KOPT-K1 (cell line): ENCODE results near the gene ARHGAP25.
A peak's percentile ranks its signal among the peaks of the same experiment; 100 is the strongest.

Source experiments
- H3K27ac ChIP-seq: fragments of 200-600 bp; sonication (generic); 2 replicates; pipeline ENCODE4 v1.5.1; 2016; ENCODE audit warnings: antibody characterized with exemption, mild to moderate bottlenecking, low read depth, low read length; ENCODE audit not compliant: poor library complexity, severe bottlenecking
- H3K36me3 ChIP-seq: fragments of 200-600 bp; sonication (generic); 2 replicates; pipeline ENCODE4 v1.5.1; 2017; ENCODE audit warnings: antibody characterized with exemption, mild to moderate bottlenecking, low read length, moderate library complexity; ENCODE audit not compliant: insufficient read depth
- H3K9me3 ChIP-seq: fragments of 200-600 bp; sonication (generic); 2 replicates; pipeline ENCODE4 v1.5.1; 2017; ENCODE audit warnings: antibody characterized with exemption, low read length, mild to moderate bottlenecking; ENCODE audit not compliant: insufficient read depth, poor library complexity, severe bottlenecking

ARHGAP25 gene

GRCh38 chr2:68727683-68728375 is 6.8 kb upstream of the ARHGAP25 start:
- Histone ChIP-seq H3K36me3 (no peaks in the 10 kb centered on the region), H3K9me3 (no peaks in the 10 kb centered on the region), H3K27ac (peak overlapping the region; percentile 93)

- no peak overlapping the region for H3K27ac ChIP-seq
- H3K36me3 ChIP-seq: no peaks in the 10 kb centered on the region
- no peaks in the 10 kb centered on the region for H3K9me3 ChIP-seq
These were observed 3.8 kb upstream of the ARHGAP25 start for GRCh38 chr2:68730828-68731227.

GRCh38 chr2:68732036-68732932 is 2.3 kb upstream of the ARHGAP25 start:
- Histone ChIP-seq H3K36me3 (no peaks in the 10 kb centered on the region), H3K27ac (no peak overlapping the region), H3K9me3 (no peaks in the 10 kb centered on the region)

- Histone ChIP-seq H3K27ac (peak overlapping the region; percentile 92), H3K36me3 (no peaks in the 10 kb centered on the region), H3K9me3 (no peaks in the 10 kb centered on the region)
These were observed 1.2 kb upstream of the ARHGAP25 start for GRCh38 chr2:68733365-68733764.

GRCh38 chr2:68734176-68734575 is 435 bp upstream of the ARHGAP25 start:
- H3K36me3 ChIP-seq: no peaks in the 10 kb centered on the region
- no peaks in the 10 kb centered on the region for H3K9me3 ChIP-seq
- peak overlapping the region; percentile 92 for H3K27ac ChIP-seq

GRCh38 chr2:68736086-68736485 is 1.5 kb downstream of the ARHGAP25 start:
- Histone ChIP-seq H3K27ac (peak overlapping the region; percentile 92), H3K36me3 (no peaks in the 10 kb centered on the region), H3K9me3 (no peaks in the 10 kb centered on the region)

GRCh38 chr2:68737711-68738110 is 3.1 kb downstream of the ARHGAP25 start:
- Histone ChIP-seq H3K9me3 (no peaks in the 10 kb centered on the region), H3K27ac (peak overlapping the region; percentile 92), H3K36me3 (no peaks in the 10 kb centered on the region)

- Histone ChIP-seq H3K36me3 (no peaks in the 10 kb centered on the region), H3K27ac (peak overlapping the region; percentile 92), H3K9me3 (no peaks in the 10 kb centered on the region)
These were observed 4.4 kb downstream of the ARHGAP25 start for GRCh38 chr2:68738906-68739594.

- peak overlapping the region; percentile 92 for H3K27ac ChIP-seq
These were observed 5.2 kb downstream of the ARHGAP25 start for GRCh38 chr2:68739595-68740399.

GRCh38 chr2:68740400-68740914 is 5.8 kb downstream of the ARHGAP25 start:
- peak overlapping the region; percentile 92 for H3K27ac ChIP-seq
- peaks cover 5% of the 10 kb centered on the region; the same call in 1 of the 2 replicates for H3K36me3 ChIP-seq
- no peaks in the 10 kb centered on the region for H3K9me3 ChIP-seq

More at GRCh38 chr2:68739595-68740399, 5.2 kb downstream of the ARHGAP25 start:
- H3K9me3 ChIP-seq: no peaks in the 10 kb centered on the region
- no peaks in the 10 kb centered on the region for H3K36me3 ChIP-seq

GRCh38 chr2:68741238-68741637 is 6.6 kb downstream of the ARHGAP25 start:
- Histone ChIP-seq H3K36me3 (peaks cover 9% of the 10 kb centered on the region; the same call in 1 of the 2 replicates), H3K27ac (peak overlapping the region; percentile 92), H3K9me3 (no peaks in the 10 kb centered on the region)

- no peaks in the 10 kb centered on the region for H3K9me3 ChIP-seq
- peak overlapping the region; percentile 92 for H3K27ac ChIP-seq
- peaks cover 9% of the 10 kb centered on the region; the same call in 1 of the 2 replicates for H3K36me3 ChIP-seq
These were observed 7.2 kb downstream of the ARHGAP25 start for GRCh38 chr2:68741805-68742306.

- H3K36me3 ChIP-seq: peaks cover 9% of the 10 kb centered on the region; the same call in 1 of the 2 replicates
- H3K9me3 ChIP-seq: no peaks in the 10 kb centered on the region
- peak overlapping the region; percentile 92 for H3K27ac ChIP-seq
These were observed 8.2 kb downstream of the ARHGAP25 start for GRCh38 chr2:68742626-68743415.
